GM13976 (cell line): ENCODE results near the gene HSFX1.

Experiments used
- DNase-seq: peaks from one replicate; pipeline ENCODE4 v3.0.0; 2012; ENCODE audit warnings: low spot score
- CTCF ChIP-seq: IDR thresholded peaks from 2 replicates; pipeline ENCODE4 v1.5.1; 2012; ENCODE audit warnings: borderline replicate concordance, mild to moderate bottlenecking; ENCODE audit not compliant: insufficient read depth; ENCODE audit errors: extremely low read depth, missing control alignments, control extremely low read depth
- in situ Hi-C: fragments of 300-500 bp; cut with MboI; formaldehyde crosslinking; loops from one replicate; pipeline ENCODE4 v1.12.0; 2022; ENCODE audit warnings: low sequenced_read_pairs, mixed read lengths, inconsistent platforms; ENCODE audit not compliant: unreplicated experiment

The HSFX1 gene

GRCh38 chrX:149804102-149804501 is 30.2 kb downstream of the HSFX1 start:
- no peak for DNase-seq
- TF ChIP-seq CTCF: no peak
- in situ Hi-C loops: loop anchor here (25.0 kb wide), 1 partner anchor 167 kb away; the partner anchor contains the start of gene TMEM185A

- in situ Hi-C loops: loop anchor here (25.0 kb wide), 1 partner anchor 171 kb away; the partner anchor contains the start of gene TMEM185A
- DNase-seq: no peak
- no peak for TF ChIP-seq CTCF
Observed at GRCh38 chrX:149807747-149808458, 34.0 kb downstream of the HSFX1 start.

- DNase-seq: no peak
- no peak for TF ChIP-seq CTCF
- in situ Hi-C loops: loop anchor here (25.0 kb wide), 1 partner anchor 181 kb away; the partner anchor contains the start of gene TMEM185A
Observed at GRCh38 chrX:149818652-149819051, 44.8 kb downstream of the HSFX1 start.

- in situ Hi-C loops: loop anchor here (25.0 kb wide), 1 partner anchor 182 kb away; the partner anchor contains the start of gene TMEM185A
- no peak for DNase-seq
- TF ChIP-seq CTCF: no peak
Observed at GRCh38 chrX:149819371-149819770, 45.5 kb downstream of the HSFX1 start.

GRCh38 chrX:149825424-149825823 is 51.6 kb downstream of the HSFX1 start:
- in situ Hi-C loops: no loop called here
- no peak for TF ChIP-seq CTCF
- DNase-seq: no peak
